ENCODE measurements around the gene APBB2.

DNA sequence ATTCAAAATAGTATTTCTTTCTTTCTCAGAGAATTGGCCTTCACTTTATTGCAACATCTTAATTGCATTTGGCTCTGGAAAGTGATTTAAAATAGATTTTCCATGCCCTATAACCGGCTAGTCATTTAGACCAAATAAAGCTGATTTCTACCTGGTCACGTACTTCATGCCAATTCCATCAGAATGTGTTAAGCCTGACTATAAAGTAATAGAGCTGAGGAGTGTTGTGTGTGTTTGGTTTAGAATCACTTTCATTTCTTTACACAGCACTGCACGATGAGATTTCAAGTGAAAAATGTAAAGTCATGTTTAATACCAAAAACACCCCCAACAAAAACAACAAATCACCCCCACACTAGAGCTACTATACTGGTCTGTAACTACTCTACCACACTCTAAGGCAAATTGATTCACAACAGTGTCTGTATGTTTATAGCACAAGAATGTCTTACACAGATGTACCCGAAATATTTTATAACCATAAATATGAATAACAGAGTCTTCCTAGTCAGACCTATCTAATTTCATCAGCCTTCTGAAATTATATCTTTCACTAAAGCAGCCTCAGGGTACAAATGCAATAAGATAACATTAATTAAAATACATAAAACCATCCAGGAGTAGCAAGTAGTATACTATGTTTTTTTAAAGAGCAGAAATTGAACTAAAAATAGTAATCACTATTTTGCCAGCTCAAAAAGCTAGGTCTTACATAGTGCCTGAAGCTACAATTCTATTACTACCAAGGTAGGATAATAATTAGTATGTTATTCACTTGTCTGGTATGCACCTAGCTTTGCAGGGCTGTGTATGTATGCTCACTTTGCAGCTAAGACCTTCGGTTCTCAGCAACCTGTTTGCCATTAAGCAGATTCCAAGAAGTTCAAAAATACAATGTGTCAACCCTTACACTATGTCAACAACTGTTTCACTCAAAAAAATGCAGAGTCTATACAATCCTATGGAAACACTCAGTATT, 28.4 kb downstream of the APBB2 start:
- TF ChIP-seq, protein P1, sequence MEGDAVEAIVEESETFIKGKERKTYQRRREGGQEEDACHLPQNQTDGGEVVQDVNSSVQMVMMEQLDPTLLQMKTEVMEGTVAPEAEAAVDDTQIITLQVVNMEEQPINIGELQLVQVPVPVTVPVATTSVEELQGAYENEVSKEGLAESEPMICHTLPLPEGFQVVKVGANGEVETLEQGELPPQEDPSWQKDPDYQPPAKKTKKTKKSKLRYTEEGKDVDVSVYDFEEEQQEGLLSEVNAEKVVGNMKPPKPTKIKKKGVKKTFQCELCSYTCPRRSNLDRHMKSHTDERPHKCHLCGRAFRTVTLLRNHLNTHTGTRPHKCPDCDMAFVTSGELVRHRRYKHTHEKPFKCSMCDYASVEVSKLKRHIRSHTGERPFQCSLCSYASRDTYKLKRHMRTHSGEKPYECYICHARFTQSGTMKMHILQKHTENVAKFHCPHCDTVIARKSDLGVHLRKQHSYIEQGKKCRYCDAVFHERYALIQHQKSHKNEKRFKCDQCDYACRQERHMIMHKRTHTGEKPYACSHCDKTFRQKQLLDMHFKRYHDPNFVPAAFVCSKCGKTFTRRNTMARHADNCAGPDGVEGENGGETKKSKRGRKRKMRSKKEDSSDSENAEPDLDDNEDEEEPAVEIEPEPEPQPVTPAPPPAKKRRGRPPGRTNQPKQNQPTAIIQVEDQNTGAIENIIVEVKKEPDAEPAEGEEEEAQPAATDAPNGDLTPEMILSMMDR (IDR thresholded peaks at IDR 0.05) = no peak
- TF ChIP-seq POLR2A (IDR thresholded peaks at IDR 0.05) = no peak

All from gastroesophageal sphincter (tissue), 3 donors.